GM19193 (cell line): ENCODE results near the gene C3orf49.

Experiments used
- POLR2A ChIP-seq: IDR thresholded peaks from 4 replicates; pipeline ENCODE4 v1.6.1; 2011; ENCODE audit not compliant: insufficient read depth, insufficient read length; ENCODE audit errors: extremely low read depth

The C3orf49 gene

DNA sequence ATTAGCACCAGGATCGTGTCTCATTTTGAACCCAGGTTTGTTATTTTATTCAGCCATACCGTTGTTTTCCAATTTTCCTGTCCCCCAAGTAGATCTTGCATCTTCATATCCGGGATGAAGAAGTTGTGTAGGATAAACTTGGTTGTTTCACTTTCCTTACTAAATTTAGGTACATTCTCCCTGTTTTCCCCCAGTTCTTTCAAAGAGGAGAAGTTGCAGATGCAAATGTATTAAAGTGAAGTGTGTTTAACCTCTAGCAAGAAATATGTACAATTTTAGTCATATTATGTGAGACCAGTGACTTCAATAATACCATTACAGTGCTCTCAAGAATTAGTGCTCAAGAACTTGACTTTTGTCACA lies 45.8 kb downstream of the C3orf49 start:
- TF ChIP-seq POLR2A, result no peak

DNA sequence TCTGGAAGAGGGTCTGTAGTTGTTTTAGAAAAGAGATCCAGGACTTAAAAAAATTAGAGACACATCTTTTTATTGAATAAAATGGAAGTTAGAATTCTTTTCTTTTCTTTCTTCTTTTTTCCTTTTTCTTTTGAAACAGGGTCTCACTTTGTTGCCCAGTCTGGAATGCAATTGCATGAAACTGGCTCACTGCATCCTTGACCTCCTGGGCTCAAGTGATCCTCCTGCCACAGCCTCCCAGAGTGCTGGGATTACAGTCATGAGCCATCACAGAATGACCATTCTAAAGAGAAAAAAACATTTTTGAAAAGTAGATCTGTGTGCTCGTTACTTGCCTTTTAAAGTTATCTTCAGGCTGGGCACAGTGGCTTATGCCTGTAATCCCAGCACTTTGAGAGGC lies 48.1 kb downstream of the C3orf49 start:
- TF ChIP-seq POLR2A, result no peak

DNA sequence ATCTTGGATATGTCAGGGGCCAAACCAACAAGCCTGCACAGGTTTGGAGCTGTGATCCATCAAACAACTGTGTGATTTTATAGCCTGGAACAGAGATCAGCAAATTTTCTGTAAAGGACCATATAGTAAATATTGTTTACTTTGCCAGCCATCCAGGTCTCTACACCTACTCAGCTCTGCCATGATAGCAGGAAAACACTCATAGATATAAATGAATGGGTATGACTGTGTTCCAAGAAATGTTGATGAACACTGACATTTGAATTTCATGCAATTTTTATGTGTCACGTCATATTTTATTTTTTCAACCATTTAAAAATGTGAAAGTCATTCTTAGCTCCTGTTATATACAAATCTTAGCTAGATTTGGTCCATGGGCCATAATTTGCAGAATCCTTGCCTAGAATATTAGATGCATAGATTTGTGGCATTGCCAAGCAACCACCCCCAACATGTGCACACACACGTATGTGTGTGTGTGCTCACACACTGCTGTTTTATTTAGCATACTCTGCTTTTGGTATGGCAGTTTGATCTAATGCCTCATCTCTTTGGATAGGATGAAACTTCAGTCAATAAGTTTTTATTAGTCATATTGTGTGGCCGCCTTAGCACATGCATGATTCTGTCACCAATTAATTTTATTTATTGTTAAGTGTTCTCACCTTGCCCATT lies 51.0 kb downstream of the C3orf49 start:
- no peak for TF ChIP-seq POLR2A

DNA sequence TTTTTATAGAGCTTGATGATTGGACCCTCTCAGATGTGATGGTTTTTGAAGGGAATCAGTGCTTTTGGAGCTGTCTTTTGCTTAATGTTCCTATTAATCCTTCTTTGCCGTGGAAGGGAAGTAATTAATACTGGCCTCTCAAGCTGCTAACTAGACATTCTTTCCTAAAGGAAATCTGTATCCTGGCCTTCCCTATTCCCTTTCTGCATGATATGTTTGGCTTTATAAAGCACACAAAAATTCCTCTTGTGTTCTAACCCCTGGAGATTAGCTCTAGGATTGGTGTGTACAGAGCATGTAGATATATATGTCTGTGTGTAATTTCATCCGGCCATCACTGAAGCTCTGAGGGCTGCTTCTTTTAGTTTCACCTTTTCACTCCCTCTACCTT lies 51.5 kb downstream of the C3orf49 start:
- no peak for TF ChIP-seq POLR2A

- no peak for TF ChIP-seq POLR2A
Observed at GRCh38 chr3:63872135-63872924, 53.2 kb downstream of the C3orf49 start.

- no peak for TF ChIP-seq POLR2A
Observed at GRCh38 chr3:63874769-63875168, 55.7 kb downstream of the C3orf49 start.

- TF ChIP-seq POLR2A, result no peak
Observed at GRCh38 chr3:63875510-63875909, 56.4 kb downstream of the C3orf49 start.

GRCh38 chr3:63876260-63876659 lies 57.2 kb downstream of the C3orf49 start:
- no peak for TF ChIP-seq POLR2A

- no peak for TF ChIP-seq POLR2A
Observed at GRCh38 chr3:63877737-63878393, 58.8 kb downstream of the C3orf49 start.

GRCh38 chr3:63878394-63879060 lies 59.4 kb downstream of the C3orf49 start:
- TF ChIP-seq POLR2A, result no peak

GRCh38 chr3:63880653-63881052 lies 61.6 kb downstream of the C3orf49 start:
- TF ChIP-seq POLR2A, result no peak

GRCh38 chr3:63886858-63887257 lies 67.8 kb downstream of the C3orf49 start:
- TF ChIP-seq POLR2A, result no peak

DNA sequence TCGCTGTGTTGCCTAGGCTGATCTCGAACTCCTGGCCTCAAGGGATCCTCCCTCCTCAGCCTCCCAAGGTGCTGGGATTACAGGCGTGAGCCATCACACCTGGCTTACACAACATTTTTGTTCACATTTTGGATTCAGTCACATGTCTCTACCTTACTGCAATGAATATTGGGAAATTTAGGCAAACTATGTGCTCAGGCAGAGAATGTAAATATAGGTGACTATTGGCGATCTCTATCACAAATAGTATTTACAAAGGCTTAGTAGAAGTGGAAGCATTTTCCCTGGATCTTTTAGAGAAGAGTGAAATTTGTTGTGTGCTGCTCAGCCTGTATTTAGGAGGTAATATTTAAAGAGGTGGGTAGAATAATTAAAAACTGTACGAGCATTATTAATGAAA lies 72.4 kb downstream of the C3orf49 start:
- TF ChIP-seq POLR2A, result no peak

GRCh38 chr3:63892773-63893352 lies 73.8 kb downstream of the C3orf49 start:
- no peak for TF ChIP-seq POLR2A

DNA sequence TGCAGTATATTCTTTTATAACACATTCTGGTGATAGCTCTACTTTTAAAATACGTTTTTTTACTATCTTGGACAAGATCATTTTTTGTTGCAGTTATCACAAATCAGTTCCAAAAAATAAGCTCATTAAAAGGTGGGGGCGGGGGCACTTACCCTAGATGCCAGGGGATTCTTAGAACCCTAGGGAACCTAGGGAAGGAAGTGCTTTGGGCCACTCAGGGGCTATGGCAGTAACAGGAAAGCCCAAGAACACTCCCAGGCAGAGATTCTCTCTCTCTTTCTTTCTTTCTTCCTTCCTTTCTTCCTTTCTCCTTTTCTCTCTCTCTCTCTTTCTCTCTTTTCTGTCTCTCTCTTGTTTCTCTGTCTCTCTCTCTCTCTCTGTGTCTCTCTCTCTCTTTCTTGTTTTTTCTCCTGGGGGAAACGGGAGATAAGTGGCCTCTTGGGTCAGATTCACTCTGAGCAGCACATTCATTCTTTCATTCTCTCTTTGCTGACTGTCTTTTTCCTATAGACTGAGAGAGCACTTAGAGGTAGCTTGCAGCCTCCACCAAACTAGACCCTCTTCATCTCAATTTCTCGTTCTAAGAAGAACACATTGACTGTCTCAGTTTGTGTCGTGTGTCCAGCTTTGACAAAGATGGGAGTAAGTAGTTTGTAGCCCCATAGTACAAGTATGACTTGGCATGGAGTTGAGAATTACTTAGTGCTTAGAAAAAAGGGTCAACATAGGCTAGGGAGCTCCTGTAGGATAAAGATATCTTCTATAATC lies 76.5 kb downstream of the C3orf49 start:
- TF ChIP-seq POLR2A, result no peak
